HUDEP-2 (cell line): ENCODE measurements around the gene PLOD1.
"Not testable (repeated sequence)": the region's sequence is repeated elsewhere in the genome, so short reads cannot be mapped to it uniquely, and the experiment has no call there.

ENCODE experiments used
- DNase-seq, 76 experiments: peaks; one replicate each; lab custom pipeline; 2025; ENCODE audit not compliant: unreplicated experiment in 76 of 76; lab: John Stamatoyannopoulos, UW

The PLOD1 gene

GRCh38 chr1:11912000-11912399 is 22.5 kb upstream of the PLOD1 start:
- no peak for DNase-seq

- DNase-seq, result not testable (repeated sequence)
Measured at GRCh38 chr1:11912482-11913216, 21.9 kb upstream of the PLOD1 start.

- DNase-seq, result no peak
Measured at GRCh38 chr1:11913291-11913690, 21.2 kb upstream of the PLOD1 start.

- DNase-seq, result no peak
Measured at GRCh38 chr1:11914024-11914423, 20.5 kb upstream of the PLOD1 start.

- DNase-seq, result no peak
Measured at GRCh38 chr1:11918799-11919519, 15.6 kb upstream of the PLOD1 start.

- no peak for DNase-seq
Measured at GRCh38 chr1:11919621-11920020, 14.9 kb upstream of the PLOD1 start.

GRCh38 chr1:11920239-11920903 is 14.1 kb upstream of the PLOD1 start:
- no peak for DNase-seq

GRCh38 chr1:11921022-11921421 is 13.5 kb upstream of the PLOD1 start:
- no peak for DNase-seq

GRCh38 chr1:11923069-11923826 is 11.3 kb upstream of the PLOD1 start:
- no peak for DNase-seq

GRCh38 chr1:11923827-11924113 is 10.7 kb upstream of the PLOD1 start:
- no peak for DNase-seq

GRCh38 chr1:11924334-11925195 is 10.0 kb upstream of the PLOD1 start:
- no peak for DNase-seq

GRCh38 chr1:11925196-11925937 is 9.2 kb upstream of the PLOD1 start:
- DNase-seq, result not testable (repeated sequence)

GRCh38 chr1:11925938-11926292 is 8.6 kb upstream of the PLOD1 start:
- no peak for DNase-seq

- DNase-seq, result no peak
Measured at GRCh38 chr1:11927866-11928592, 6.5 kb upstream of the PLOD1 start.

- DNase-seq, result peak in 45 of 76 experiments; percentile 7 to 68 (median 34)
Measured at GRCh38 chr1:11929849-11930248, 4.7 kb upstream of the PLOD1 start.

- DNase-seq, result no peak
Measured at GRCh38 chr1:11930571-11931445, 3.7 kb upstream of the PLOD1 start.

- no peak for DNase-seq
Measured at GRCh38 chr1:11931845-11932244, 2.7 kb upstream of the PLOD1 start.

- DNase-seq, result peak in 1 of 76 experiments; percentile 32
Measured at GRCh38 chr1:11935057-11935412, 518 bp downstream of the PLOD1 start.
